Memory B cell (primary cell): Measurements from ENCODE around the gene CDH16.
A peak's percentile ranks its signal among the peaks of the same experiment; 100 is the strongest.

Experiments used
- ATAC-seq: fragments of 150-1000 bp; cut with Tn5 transposase; 2 replicates; pipeline ENCODE4 v1.10.0; 2021; ENCODE audit warnings: low read depth, mild to moderate bottlenecking, moderate library complexity
- DNase-seq, 2 donors: peaks; one replicate each; pipeline ENCODE4 v3.0.0; 2022; ENCODE audit warnings: low spot score in 2 of 2
- H3K27ac Mint-ChIP-seq: one replicate; pipeline ENCODE4 v1.8.0; 2022; ENCODE audit warnings: mild to moderate bottlenecking, moderate library complexity, mixed read lengths
- H3K27me3 Mint-ChIP-seq: one replicate; pipeline ENCODE4 v1.8.0; 2022; ENCODE audit warnings: mixed read lengths
- H3K36me3 Mint-ChIP-seq: one replicate; pipeline ENCODE4 v1.8.0; 2022; ENCODE audit warnings: mild to moderate bottlenecking, mixed read lengths
- H3K4me1 Mint-ChIP-seq: one replicate; pipeline ENCODE4 v1.8.0; 2022; ENCODE audit warnings: mixed read lengths
- H3K4me3 Mint-ChIP-seq: one replicate; pipeline ENCODE4 v1.8.0; 2022; ENCODE audit warnings: mild to moderate bottlenecking, moderate library complexity, mixed read lengths
- H3K9me3 Mint-ChIP-seq: one replicate; pipeline ENCODE4 v1.8.0; 2022; ENCODE audit warnings: mixed read lengths

Gene CDH16

GRCh38 chr16:66926961-66927436, 8.3 kb upstream of the CDH16 start:
- peaks cover 15% of the 10 kb centered on the region for H3K4me1 Mint-ChIP-seq
- no peaks in the 10 kb centered on the region for H3K9me3 Mint-ChIP-seq
- peaks cover 18% of the 10 kb centered on the region for H3K27me3 Mint-ChIP-seq
- no peak overlapping the region for H3K4me3 Mint-ChIP-seq
- ATAC-seq = peak; percentile 10
- H3K27ac Mint-ChIP-seq = no peak overlapping the region
- H3K36me3 Mint-ChIP-seq = peaks cover 3% of the 10 kb centered on the region
- DNase-seq = no peak

GRCh38 chr16:66926171-66926947, 7.7 kb upstream of the CDH16 start:
- Mint-ChIP-seq H3K27ac (no peak overlapping the region), H3K4me3 (peak overlapping the region; percentile 77), H3K27me3 (peaks cover 19% of the 10 kb centered on the region), H3K36me3 (no peaks in the 10 kb centered on the region), H3K4me1 (peaks cover 13% of the 10 kb centered on the region), H3K9me3 (no peaks in the 10 kb centered on the region)
- DNase-seq (no peak), ATAC-seq (no peak)

GRCh38 chr16:66925322-66925840, 6.7 kb upstream of the CDH16 start, which contains the start of gene RRAD:
RRAD (minus strand) TSS chr16:66925535; CDS start chr16:66925179, 356 bp downstream.
- Mint-ChIP-seq H3K27me3 (peaks cover 20% of the 10 kb centered on the region), H3K9me3 (no peaks in the 10 kb centered on the region), H3K4me3 (peak within 1 kb of the TSS; percentile 77), H3K27ac (no peak within 1 kb of the TSS), H3K4me1 (peaks cover 13% of the 10 kb centered on the region), H3K36me3 (no peaks in the 10 kb centered on the region)
- ATAC-seq (peak; percentile 31), DNase-seq (peak in 1 of 2 donors; percentile 32)

GRCh38 chr16:66924527-66925321, 6.0 kb upstream of the CDH16 start:
- peak in 1 of 2 donors; percentile 50 for DNase-seq
- peak overlapping the region; percentile 77 for H3K4me3 Mint-ChIP-seq

GRCh38 chr16:66923866-66924265, 5.2 kb upstream of the CDH16 start:
- peaks cover 13% of the 10 kb centered on the region for H3K4me1 Mint-ChIP-seq
- H3K4me3 Mint-ChIP-seq = no peak overlapping the region
- no peak overlapping the region for H3K27ac Mint-ChIP-seq
- peaks cover 24% of the 10 kb centered on the region for H3K27me3 Mint-ChIP-seq
- H3K9me3 Mint-ChIP-seq = no peaks in the 10 kb centered on the region
- DNase-seq (no peak), ATAC-seq (no peak)
- no peaks in the 10 kb centered on the region for H3K36me3 Mint-ChIP-seq

More at GRCh38 chr16:66924527-66925321, 6.0 kb upstream of the CDH16 start:
- H3K9me3 Mint-ChIP-seq = no peaks in the 10 kb centered on the region
- H3K36me3 Mint-ChIP-seq = no peaks in the 10 kb centered on the region
- H3K27ac Mint-ChIP-seq = no peak overlapping the region
- peaks cover 13% of the 10 kb centered on the region for H3K4me1 Mint-ChIP-seq
- H3K27me3 Mint-ChIP-seq = peaks cover 20% of the 10 kb centered on the region
- peak; percentile 75 for ATAC-seq

- Mint-ChIP-seq H3K4me1 (peaks cover 13% of the 10 kb centered on the region), H3K9me3 (no peaks in the 10 kb centered on the region), H3K27ac (no peak overlapping the region), H3K4me3 (no peak overlapping the region), H3K27me3 (peaks cover 24% of the 10 kb centered on the region), H3K36me3 (no peaks in the 10 kb centered on the region)
- DNase-seq = no peak
- no peak for ATAC-seq
Observed at GRCh38 chr16:66923247-66923731, 4.6 kb upstream of the CDH16 start.

- peaks cover 13% of the 10 kb centered on the region for H3K4me1 Mint-ChIP-seq
- H3K9me3 Mint-ChIP-seq = no peaks in the 10 kb centered on the region
- H3K27ac Mint-ChIP-seq = no peak overlapping the region
- DNase-seq = no peak
- no peaks in the 10 kb centered on the region for H3K36me3 Mint-ChIP-seq
- no peak for ATAC-seq
- peaks cover 24% of the 10 kb centered on the region for H3K27me3 Mint-ChIP-seq
- H3K4me3 Mint-ChIP-seq = no peak overlapping the region
Observed at GRCh38 chr16:66921729-66922450, 3.2 kb upstream of the CDH16 start.

- Mint-ChIP-seq H3K27me3 (peaks cover 24% of the 10 kb centered on the region), H3K4me1 (peaks cover 13% of the 10 kb centered on the region), H3K36me3 (no peaks in the 10 kb centered on the region), H3K27ac (no peak overlapping the region), H3K4me3 (no peak overlapping the region), H3K9me3 (no peaks in the 10 kb centered on the region)
- ATAC-seq = no peak
- no peak for DNase-seq
Observed at GRCh38 chr16:66920924-66921680, 2.4 kb upstream of the CDH16 start.

GRCh38 chr16:66920299-66920590, 1.6 kb upstream of the CDH16 start:
- ATAC-seq = no peak
- Mint-ChIP-seq H3K4me3 (no peak overlapping the region), H3K27ac (no peak overlapping the region), H3K9me3 (no peaks in the 10 kb centered on the region), H3K27me3 (peaks cover 18% of the 10 kb centered on the region), H3K4me1 (peaks cover 6% of the 10 kb centered on the region), H3K36me3 (no peaks in the 10 kb centered on the region)
- no peak for DNase-seq

GRCh38 chr16:66919569-66920298, 1.0 kb upstream of the CDH16 start:
- ATAC-seq (no peak), DNase-seq (no peak)
- Mint-ChIP-seq H3K4me1 (peaks cover 6% of the 10 kb centered on the region), H3K36me3 (no peaks in the 10 kb centered on the region), H3K9me3 (no peaks in the 10 kb centered on the region), H3K27ac (no peak overlapping the region), H3K4me3 (no peak overlapping the region), H3K27me3 (peaks cover 17% of the 10 kb centered on the region)

- Mint-ChIP-seq H3K4me1 (no peaks in the 10 kb centered on the region), H3K9me3 (no peaks in the 10 kb centered on the region), H3K27ac (no peak overlapping the region), H3K27me3 (peaks cover 12% of the 10 kb centered on the region), H3K36me3 (no peaks in the 10 kb centered on the region), H3K4me3 (no peak overlapping the region)
- ATAC-seq (no peak), DNase-seq (no peak)
Observed at GRCh38 chr16:66918355-66918754, 330 bp downstream of the CDH16 start.

- no peak overlapping the region for H3K27ac Mint-ChIP-seq
- no peak for ATAC-seq
Observed at GRCh38 chr16:66917741-66918140, 944 bp downstream of the CDH16 start.

GRCh38 chr16:66916518-66916917, 2.2 kb downstream of the CDH16 start:
- Mint-ChIP-seq H3K4me1 (no peaks in the 10 kb centered on the region), H3K36me3 (no peaks in the 10 kb centered on the region), H3K27ac (no peak overlapping the region), H3K27me3 (peaks cover 14% of the 10 kb centered on the region), H3K4me3 (no peak overlapping the region), H3K9me3 (no peaks in the 10 kb centered on the region)
- no peak for ATAC-seq
- no peak for DNase-seq

More at GRCh38 chr16:66917741-66918140, 944 bp downstream of the CDH16 start:
- H3K4me1 Mint-ChIP-seq = no peaks in the 10 kb centered on the region
- H3K27me3 Mint-ChIP-seq = peaks cover 10% of the 10 kb centered on the region
- no peak overlapping the region for H3K4me3 Mint-ChIP-seq
- H3K9me3 Mint-ChIP-seq = no peaks in the 10 kb centered on the region
- no peak for DNase-seq
- H3K36me3 Mint-ChIP-seq = no peaks in the 10 kb centered on the region
